ENCODE measurements around the gene NLRP6. TPM values are rescaled to one million over a fixed set of nuclear protein-coding genes. Genes with fewer than 3 reads are reported as not detected.

NLRP6 gene
- total RNA-seq (2022; extraction: Qiagen RNA extraction): not detected in 5 replicates

GRCh38 chr11:278001-278951 is at the start of gene NLRP6:
Gene NLRP6 (plus strand): TSS chr11:278407. CDS start chr11:278570, 163 bp downstream.

DNA sequence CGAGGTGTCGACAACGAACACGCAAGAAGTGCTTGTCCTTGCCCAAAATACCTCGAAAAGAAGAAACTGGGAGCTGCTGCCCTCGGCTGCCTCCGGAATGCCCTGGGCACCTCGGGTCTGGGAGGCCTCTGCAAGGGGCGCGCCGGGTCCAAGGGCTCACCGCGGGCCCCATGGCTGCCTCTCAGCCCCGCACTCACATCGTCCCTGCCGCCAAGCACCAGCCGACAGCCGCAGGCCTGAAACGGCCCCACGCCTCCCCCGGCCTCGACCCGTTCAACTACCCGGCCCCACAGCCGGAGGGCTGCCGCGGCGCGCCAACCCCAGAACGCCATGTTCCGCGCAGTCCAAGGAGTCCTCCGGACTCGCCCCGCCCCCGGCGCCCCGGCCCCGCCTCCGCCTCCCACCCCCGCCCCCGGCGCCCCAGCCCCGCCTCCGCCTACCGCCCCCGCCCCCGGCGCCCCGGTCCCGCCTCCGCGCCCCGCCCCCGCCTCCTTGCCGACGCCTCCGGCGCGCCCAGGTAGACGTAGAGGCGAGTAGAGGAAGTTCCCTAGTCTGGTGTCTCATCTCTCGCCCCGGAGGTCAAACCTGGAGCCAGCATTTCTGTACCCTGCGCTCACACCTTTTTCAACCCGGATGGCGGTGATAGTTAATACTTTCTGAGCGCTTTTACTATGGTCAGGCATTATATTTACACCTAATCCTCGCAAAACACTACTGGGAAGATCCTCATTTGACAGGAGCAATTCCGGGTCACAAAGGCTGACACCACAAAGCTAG is 42.0 kb upstream of the NLRP6 start, which contains the start of gene SIRT3:
Gene SIRT3 (minus strand): TSS at position 346 of the 777 bp plus-strand sequence. CDS start 14 bp downstream, at position 332.

GRCh38 chr11:236774-237767 is 41.1 kb upstream of the NLRP6 start, which contains the start of gene PSMD13:
Gene PSMD13 (plus strand): TSS chr11:236976. CDS start chr11:237050, 74 bp downstream.

GRCh38 chr11:288478-289397 is 10.5 kb downstream of the NLRP6 start, which contains the start of gene PGGHG:
Gene PGGHG (plus strand): TSS chr11:289126. CDS start chr11:289817, 691 bp downstream.

DNA sequence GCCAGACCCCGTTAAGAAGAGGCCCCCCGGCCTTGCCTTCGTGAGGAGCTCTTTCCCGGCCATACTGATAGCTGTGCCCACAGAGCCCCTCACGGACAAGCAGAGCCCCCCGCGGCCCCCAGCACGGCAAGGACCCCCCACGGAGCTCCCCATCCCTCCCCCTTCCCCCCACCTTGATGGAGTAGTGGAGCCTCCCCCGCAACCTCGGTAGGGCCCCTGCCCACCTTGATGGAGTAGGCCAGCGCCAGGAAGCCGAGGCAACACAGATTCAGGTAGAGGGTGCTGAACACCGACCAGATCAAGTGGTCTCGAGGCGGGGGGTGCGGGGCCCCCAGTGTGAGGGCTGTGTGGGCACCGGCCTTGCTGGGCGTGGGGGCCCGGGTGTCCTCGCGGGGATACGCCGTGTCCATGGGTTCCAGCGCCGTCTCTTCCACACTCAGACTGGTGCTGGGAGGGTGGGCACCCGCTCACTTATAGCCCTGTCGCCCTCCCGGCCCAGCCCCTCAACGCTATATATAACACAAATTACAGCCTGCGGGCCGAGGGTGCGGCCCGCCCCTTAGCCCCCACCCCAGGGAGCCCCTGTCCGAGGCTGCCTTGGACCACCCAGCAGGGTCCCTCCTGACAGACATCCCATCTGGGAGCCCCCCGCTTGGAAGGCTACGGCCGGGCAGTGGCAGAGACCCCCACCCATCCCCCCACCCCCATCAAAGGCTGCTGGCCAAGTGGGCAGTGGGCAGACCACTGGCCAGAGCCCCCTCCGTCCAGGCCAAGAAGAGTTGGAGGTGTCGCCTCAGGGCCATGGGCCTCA is 21.1 kb downstream of the NLRP6 start, which contains the start of gene IFITM5:
Gene IFITM5 (minus strand): TSS at position 446 of the 811 bp plus-strand sequence. CDS start 36 bp downstream, at position 410.

DNA sequence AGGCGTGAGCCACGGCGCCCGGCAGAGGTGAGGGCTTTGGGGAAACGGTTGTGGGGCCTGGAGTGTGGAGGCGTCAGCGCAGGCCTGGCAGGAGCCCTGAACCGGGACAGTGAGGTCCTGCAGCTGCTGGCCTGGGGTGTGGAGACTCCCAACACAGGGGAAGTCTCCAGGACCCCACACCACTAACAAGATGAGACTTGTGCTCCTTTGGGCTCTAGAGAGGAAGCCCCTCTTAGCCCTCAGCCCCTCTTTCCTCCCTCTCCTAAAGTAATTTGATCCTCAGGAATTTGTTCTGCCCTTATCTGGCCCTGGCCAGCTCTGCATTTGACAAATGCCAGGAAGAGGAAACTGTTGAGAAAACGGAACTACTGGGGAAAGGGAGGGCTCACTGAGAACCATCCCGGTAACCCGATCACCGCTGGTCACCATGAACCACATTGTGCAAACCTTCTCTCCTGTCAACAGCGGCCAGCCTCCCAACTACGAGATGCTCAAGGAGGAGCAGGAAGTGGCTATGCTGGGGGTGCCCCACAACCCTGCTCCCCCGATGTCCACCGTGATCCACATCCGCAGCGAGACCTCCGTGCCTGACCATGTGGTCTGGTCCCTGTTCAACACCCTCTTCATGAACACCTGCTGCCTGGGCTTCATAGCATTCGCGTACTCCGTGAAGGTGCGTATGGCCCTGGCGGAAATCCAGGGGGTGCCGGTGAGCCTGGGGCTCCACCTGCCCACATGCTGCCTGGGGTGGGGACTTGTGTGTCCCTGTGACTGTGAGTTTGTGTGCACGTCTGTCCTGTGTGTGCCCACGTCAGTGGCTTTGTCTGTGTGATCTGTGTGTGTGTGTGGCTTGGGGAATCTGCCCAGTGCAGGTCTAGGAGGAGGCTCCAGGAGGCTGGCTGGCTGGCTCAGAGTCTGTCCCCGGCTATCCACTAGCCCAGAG is 29.8 kb downstream of the NLRP6 start, which contains the start of gene IFITM2:
Gene IFITM2 (plus strand): TSS at position 51 of the 943 bp plus-strand sequence. CDS start 377 bp downstream, at position 428.

DNA sequence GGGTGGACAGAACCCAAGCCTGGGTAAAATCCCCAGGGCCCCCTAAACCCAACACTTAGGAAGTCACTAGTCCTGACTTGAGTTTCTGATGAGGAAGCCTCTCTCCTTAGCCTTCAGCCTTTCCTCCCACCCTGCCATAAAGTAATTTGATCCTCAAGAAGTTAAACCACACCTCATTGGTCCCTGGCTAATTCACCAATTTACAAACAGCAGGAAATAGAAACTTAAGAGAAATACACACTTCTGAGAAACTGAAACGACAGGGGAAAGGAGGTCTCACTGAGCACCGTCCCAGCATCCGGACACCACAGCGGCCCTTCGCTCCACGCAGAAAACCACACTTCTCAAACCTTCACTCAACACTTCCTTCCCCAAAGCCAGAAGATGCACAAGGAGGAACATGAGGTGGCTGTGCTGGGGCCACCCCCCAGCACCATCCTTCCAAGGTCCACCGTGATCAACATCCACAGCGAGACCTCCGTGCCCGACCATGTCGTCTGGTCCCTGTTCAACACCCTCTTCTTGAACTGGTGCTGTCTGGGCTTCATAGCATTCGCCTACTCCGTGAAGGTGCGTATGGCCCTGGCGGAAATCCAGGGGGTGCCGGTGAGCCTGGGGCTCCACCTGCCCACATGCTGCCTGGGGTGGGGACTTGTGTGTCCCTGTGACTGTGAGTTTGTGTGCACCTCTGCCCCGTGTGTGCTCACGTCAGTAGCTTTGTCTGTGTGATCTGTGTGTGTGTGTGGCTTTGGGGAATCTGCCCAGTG is 35.8 kb downstream of the NLRP6 start, which contains the start of gene IFITM1:
Gene IFITM1 (plus strand): TSS at position 254 of the 767 bp plus-strand sequence. CDS start 131 bp downstream, at position 385.

Other genes starting within 250 kb of the NLRP6 start
- not detected in 5 replicates for gene SCGB1C1, start 85.3 kb upstream of the NLRP6 start, total RNA-seq (2022; extraction: Qiagen RNA extraction)
- 40.7 to 46.8 TPM (median 45.2 TPM) in 5 replicates for gene BET1L, start 71.0 kb upstream of the NLRP6 start, total RNA-seq (2022; extraction: Qiagen RNA extraction)
- gene RIC8A, start 70.7 kb upstream of the NLRP6 start, total RNA-seq (2022; extraction: Qiagen RNA extraction): 112 to 140 TPM (median 118 TPM) in 5 replicates
- gene SIRT3, start 42.1 kb upstream of the NLRP6 start, total RNA-seq (2022; extraction: Qiagen RNA extraction): 21.1 to 23.3 TPM (median 22.4 TPM) in 5 replicates
- 158 to 202 TPM (median 174 TPM) in 5 replicates for gene PSMD13, start 41.4 kb upstream of the NLRP6 start, total RNA-seq (2022; extraction: Qiagen RNA extraction)
- 7.9 to 11.7 TPM (median 9.8 TPM) in 5 replicates for gene PGGHG, start 10.7 kb downstream of the NLRP6 start, total RNA-seq (2022; extraction: Qiagen RNA extraction)
- not detected in 5 replicates for gene IFITM5, start 21.1 kb downstream of the NLRP6 start, total RNA-seq (2022; extraction: Qiagen RNA extraction)
- gene IFITM2, start 29.4 kb downstream of the NLRP6 start, total RNA-seq (2022; extraction: Qiagen RNA extraction): 47.3 to 65.1 TPM (median 64.3 TPM) in 5 replicates
- 0.23 to 0.38 TPM (median 0.36 TPM) in 5 replicates for gene IFITM1, start 35.6 kb downstream of the NLRP6 start, total RNA-seq (2022; extraction: Qiagen RNA extraction)
- 18.9 to 33.8 TPM (median 32.9 TPM) in 5 replicates for gene IFITM3, start 42.5 kb downstream of the NLRP6 start, total RNA-seq (2022; extraction: Qiagen RNA extraction)
- 11.1 to 17.5 TPM (median 15.4 TPM) in 5 replicates for gene B4GALNT4, start 91.1 kb downstream of the NLRP6 start, total RNA-seq (2022; extraction: Qiagen RNA extraction)
- 29.7 to 39.3 TPM (median 38.3 TPM) in 5 replicates for gene PKP3, start 115.8 kb downstream of the NLRP6 start, total RNA-seq (2022; extraction: Qiagen RNA extraction)
- gene SIGIRR, start 136.6 kb downstream of the NLRP6 start, total RNA-seq (2022; extraction: Qiagen RNA extraction): 49.9 to 91.7 TPM (median 86.6 TPM) in 5 replicates
- 0.75 to 1.4 TPM (median 0.89 TPM) in 5 replicates for gene ANO9, start 163.6 kb downstream of the NLRP6 start, total RNA-seq (2022; extraction: Qiagen RNA extraction)
- gene PTDSS2, start 171.9 kb downstream of the NLRP6 start, total RNA-seq (2022; extraction: Qiagen RNA extraction): 37.1 to 44.4 TPM (median 42.1 TPM) in 5 replicates
- gene RNH1, start 228.8 kb downstream of the NLRP6 start, total RNA-seq (2022; extraction: Qiagen RNA extraction): 143 to 179 TPM (median 169 TPM) in 5 replicates

Data from A549 treated with Hydrocortisone at 1 μM for 4 hours (cell line).